ENCODE measurements around the gene STAT4. TPM values are rescaled to one million over a fixed set of nuclear protein-coding genes. Genes with fewer than 3 reads are reported as not detected.

Gene STAT4
- total RNA-seq, 2 experiments from 2014 or later: 154 to 157 TPM

DNA sequence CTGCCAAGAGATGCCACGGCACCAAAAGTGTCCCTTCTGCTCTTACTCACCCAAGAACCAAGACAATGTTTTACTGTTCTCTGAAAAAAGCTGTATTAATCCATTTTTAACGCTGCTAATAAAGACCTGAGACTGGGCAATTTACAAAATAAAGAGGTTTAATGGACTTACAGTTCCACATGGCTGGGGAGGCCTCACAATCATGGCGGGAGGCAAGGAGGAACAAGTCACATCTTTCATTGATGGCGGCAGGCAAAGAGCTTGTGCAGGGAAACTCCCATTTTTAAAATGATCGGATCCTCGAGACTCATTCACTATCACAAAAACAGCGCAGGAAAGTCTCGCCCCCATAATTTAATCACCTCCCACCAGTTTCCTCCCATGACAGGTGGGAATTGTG is 135.0 kb downstream of the STAT4 start:
- no peak overlapping the region for H3K27ac Mint-ChIP-seq
- H3K36me3 Mint-ChIP-seq (ENCODE audit: low read depth): peaks cover 9% of the 10 kb centered on the region
- ChIA-PET POLR2A (interaction anchor here (5.4 to 6.6 kb wide), 3 partner anchors 10 to 134 kb away, joined by 67 to 295 read pairs (median 78); partner anchors contain the start of gene STAT4), CTCF (interaction anchor here (1.5 to 2.2 kb wide), 3 partner anchors 13 to 127 kb away, joined by 3 to 8 read pairs (median 7); no protein-coding TSS in a partner anchor)
- H3K9me3 Mint-ChIP-seq (ENCODE audit: insufficient read depth): peaks cover 8% of the 10 kb centered on the region
- DNase-seq (no peak), ATAC-seq (no peak)
- no peaks in the 10 kb centered on the region for H3K27me3 Mint-ChIP-seq (ENCODE audit: low read depth)
- no peak overlapping the region for H3K4me3 Mint-ChIP-seq
- peaks cover 35% of the 10 kb centered on the region for H3K4me1 Mint-ChIP-seq (ENCODE audit: low read depth)

DNA sequence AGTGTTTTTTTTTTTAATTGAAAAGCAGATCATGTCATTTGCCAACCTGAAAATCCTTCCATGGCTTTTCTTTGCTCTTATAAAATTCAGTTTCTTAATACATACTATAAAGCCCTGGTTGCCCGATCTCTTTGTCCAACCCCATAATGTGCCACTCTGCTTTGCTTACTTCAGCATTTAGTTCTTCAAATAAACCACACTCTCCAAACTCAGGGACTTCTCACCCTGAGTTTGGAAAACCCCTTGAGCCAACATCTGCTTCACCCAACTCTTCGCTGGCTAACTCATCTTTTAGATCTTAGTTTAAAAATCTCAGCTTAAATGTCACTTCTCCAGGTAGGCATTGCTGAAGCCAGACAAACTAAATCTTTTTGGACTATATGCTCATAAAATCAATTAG is 135.6 kb downstream of the STAT4 start:
- POLR2A ChIA-PET: interaction anchor here (0.6 to 6.6 kb wide), 12 partner anchors 11 to 156 kb away, joined by 3 to 295 read pairs (median 9); partner anchors contain the start of genes GLS and STAT4
- no peak overlapping the region for H3K4me3 Mint-ChIP-seq

DNA sequence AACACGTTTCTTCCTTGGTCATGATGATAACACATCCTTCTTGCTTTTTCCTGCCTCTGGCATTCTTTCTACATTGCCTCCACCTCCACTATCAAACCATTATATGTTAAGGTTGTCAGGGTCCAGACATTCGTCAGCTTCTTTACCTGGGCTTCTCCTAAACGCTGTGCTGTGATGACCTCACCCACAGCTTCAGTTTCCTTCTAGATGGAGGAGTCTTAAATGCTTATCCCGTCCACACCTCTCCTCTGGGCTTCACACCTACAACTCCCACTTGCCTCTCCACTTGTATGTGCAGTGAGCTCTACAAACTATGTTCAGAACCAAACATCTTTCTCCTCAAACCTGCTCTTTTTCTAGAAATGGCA is 136.2 kb downstream of the STAT4 start:
- Mint-ChIP-seq H3K4me1 (ENCODE audit: low read depth) (peaks cover 41% of the 10 kb centered on the region), H3K9me3 (ENCODE audit: insufficient read depth) (peaks cover 8% of the 10 kb centered on the region), H3K36me3 (ENCODE audit: low read depth) (peaks cover 15% of the 10 kb centered on the region), H3K4me3 (no peak overlapping the region), H3K27me3 (ENCODE audit: low read depth) (no peaks in the 10 kb centered on the region), H3K27ac (no peak overlapping the region)
- DNase-seq: no peak
- ChIA-PET CTCF (interaction anchor here (1.0 to 1.8 kb wide), 8 partner anchors 8 to 144 kb away, joined by 3 to 9 read pairs (median 4); no protein-coding TSS in a partner anchor), POLR2A (interaction anchor here (0.6 to 6.6 kb wide), 26 partner anchors 9 to 663 kb away, joined by 3 to 295 read pairs (median 4); partner anchors contain the start of genes GLS, NABP1 and STAT4)
- ATAC-seq: peak; percentile 7

More for the DNA sequence above, 135.6 kb downstream of the STAT4 start:
- no peak overlapping the region for H3K27ac Mint-ChIP-seq
- peaks cover 8% of the 10 kb centered on the region for H3K9me3 Mint-ChIP-seq (ENCODE audit: insufficient read depth)
- H3K36me3 Mint-ChIP-seq (ENCODE audit: low read depth): peaks cover 11% of the 10 kb centered on the region
- ATAC-seq: no peak
- CTCF ChIA-PET: interaction anchor here (1.2 to 2.2 kb wide), 8 partner anchors 8 to 143 kb away, joined by 3 to 9 read pairs (median 5); no protein-coding TSS in a partner anchor
- peaks cover 37% of the 10 kb centered on the region for H3K4me1 Mint-ChIP-seq (ENCODE audit: low read depth)
- no peak for DNase-seq
- no peaks in the 10 kb centered on the region for H3K27me3 Mint-ChIP-seq (ENCODE audit: low read depth)

DNA sequence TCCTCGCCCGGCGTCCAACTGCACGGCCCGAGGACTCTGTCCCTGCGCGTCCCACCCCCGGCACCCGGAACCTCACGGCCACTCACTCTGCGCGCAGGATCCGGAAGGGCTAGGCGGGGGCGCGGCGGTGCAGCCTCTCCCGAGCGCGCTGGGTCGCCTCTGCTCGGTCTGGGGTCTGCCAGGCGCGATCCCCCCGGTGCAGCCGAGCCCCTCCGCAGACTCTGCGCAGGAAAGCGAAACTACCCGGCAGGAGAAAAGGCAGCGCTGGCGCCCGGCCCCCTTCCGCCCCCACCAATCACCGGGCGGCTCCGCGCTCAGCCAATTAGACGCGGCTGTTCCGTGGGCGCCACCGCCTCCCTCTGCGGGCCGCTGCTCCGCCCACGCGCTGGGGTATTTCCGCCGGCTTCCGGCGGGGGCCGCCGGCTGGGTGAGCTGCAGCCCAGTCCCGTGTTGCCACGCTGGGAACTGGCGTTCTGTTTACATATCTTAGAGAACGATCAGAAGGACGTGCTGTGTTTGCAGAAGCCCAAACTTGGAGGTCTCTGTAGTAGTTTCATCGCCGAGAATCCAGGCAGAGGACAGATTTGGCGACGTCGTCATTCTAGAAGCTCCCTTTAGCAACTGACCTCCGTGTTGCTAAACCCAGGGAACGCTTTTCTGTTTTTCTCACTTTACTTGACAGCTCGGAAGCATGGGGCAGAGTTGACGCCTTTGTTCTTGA is 136.7 kb downstream of the STAT4 start, which contains the start of gene STAT1:
TSS of gene STAT1 (minus strand) at position 240 of the 721 bp plus-strand sequence. CDS start 4,168 bp downstream, outside the sequence.
- Mint-ChIP-seq H3K36me3 (ENCODE audit: low read depth) (peaks cover 21% of the 10 kb centered on the region), H3K4me3 (no peak within 1 kb of the TSS), H3K4me1 (ENCODE audit: low read depth) (peaks cover 38% of the 10 kb centered on the region), H3K9me3 (ENCODE audit: insufficient read depth) (peaks cover 8% of the 10 kb centered on the region), H3K27me3 (ENCODE audit: low read depth) (no peaks in the 10 kb centered on the region), H3K27ac (no peak within 1 kb of the TSS)
- ChIA-PET POLR2A (interaction anchor here (0.6 to 6.6 kb wide), 28 partner anchors 9 to 664 kb away, joined by 3 to 295 read pairs (median 4); partner anchors contain the start of genes GLS, NABP1 and STAT4), CTCF (interaction anchor here (0.7 to 1.8 kb wide), 10 partner anchors 8 to 144 kb away, joined by 3 to 9 read pairs (median 4); no protein-coding TSS in a partner anchor)
- peak; percentile 96 for DNase-seq
- peak; percentile 85 for ATAC-seq

DNA sequence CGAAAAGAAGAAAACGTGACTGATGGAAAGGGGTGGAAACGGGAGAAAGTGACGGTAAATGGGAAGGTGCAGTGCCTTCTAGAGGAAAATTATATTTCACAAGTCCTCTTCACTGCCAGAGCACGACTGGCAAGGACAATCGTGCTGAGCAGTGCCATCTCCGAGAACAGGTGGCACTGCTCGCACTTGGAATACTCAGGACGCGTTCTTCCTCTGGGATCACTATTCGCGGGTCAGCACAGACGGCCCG is 137.2 kb downstream of the STAT4 start:
- CTCF ChIA-PET: interaction anchor here (0.7 to 1.4 kb wide), 4 partner anchors 9 to 112 kb away, joined by 3 to 4 read pairs (median 4); no protein-coding TSS in a partner anchor
- Mint-ChIP-seq H3K9me3 (ENCODE audit: insufficient read depth) (peaks cover 8% of the 10 kb centered on the region), H3K27me3 (ENCODE audit: low read depth) (no peaks in the 10 kb centered on the region), H3K36me3 (ENCODE audit: low read depth) (peaks cover 25% of the 10 kb centered on the region), H3K4me1 (ENCODE audit: low read depth) (peaks cover 36% of the 10 kb centered on the region), H3K4me3 (no peak overlapping the region), H3K27ac (no peak overlapping the region)
- DNase-seq (no peak), ATAC-seq (no peak)
- POLR2A ChIA-PET: interaction anchor here (0.7 to 6.6 kb wide), 18 partner anchors 12 to 625 kb away, joined by 3 to 295 read pairs (median 4); partner anchors contain the start of genes GLS and STAT4

DNA sequence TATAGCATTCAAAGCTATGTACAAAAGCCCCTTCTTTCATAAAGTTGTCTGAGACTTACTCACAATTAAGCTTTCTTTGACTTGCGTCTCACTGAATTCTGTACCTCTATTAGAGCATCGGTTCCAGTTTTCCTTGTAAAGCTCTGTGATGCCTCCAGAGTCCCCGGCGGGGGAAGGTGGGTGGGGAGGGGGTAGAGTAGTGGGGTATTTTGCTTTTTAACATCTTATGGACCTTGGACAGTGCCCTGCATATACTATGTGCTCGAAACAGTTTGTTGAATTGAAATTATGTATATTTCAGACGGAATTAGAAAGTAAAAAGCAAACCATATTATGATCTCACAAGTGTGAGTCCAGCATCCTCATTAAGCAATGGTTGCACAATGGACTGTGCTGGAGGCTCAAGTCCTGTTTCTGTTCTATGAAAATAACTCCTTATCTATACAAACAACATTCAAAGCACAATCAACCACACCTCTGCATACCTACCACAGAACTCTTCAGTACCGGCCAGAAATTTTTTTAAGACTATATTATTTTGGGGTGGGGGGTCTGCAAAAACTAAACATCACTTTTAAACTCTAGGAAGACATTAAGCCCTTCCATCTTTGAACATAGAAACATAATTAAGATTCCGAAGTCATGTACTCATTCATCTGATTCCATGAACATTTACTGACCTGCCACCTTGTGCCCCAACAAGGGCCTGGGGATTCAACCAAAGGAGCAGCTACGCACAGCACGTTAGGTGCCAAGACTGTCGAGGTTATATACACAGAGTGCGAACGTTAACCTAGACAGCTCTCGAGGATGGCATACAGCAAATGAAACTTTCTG is 137.7 kb downstream of the STAT4 start:
- Mint-ChIP-seq H3K27ac (no peak overlapping the region), H3K36me3 (ENCODE audit: low read depth) (peaks cover 30% of the 10 kb centered on the region), H3K4me3 (no peak overlapping the region), H3K4me1 (ENCODE audit: low read depth) (peaks cover 36% of the 10 kb centered on the region), H3K9me3 (ENCODE audit: insufficient read depth) (peaks cover 8% of the 10 kb centered on the region), H3K27me3 (ENCODE audit: low read depth) (no peaks in the 10 kb centered on the region)
- ChIA-PET POLR2A (interaction anchor here (0.5 to 6.6 kb wide), 24 partner anchors 7 to 625 kb away, joined by 3 to 295 read pairs (median 5); partner anchors contain the start of genes GLS and STAT4), CTCF (interaction anchor here (0.7 to 4.1 kb wide), 8 partner anchors 9 to 143 kb away, joined by 3 to 16 read pairs (median 4); no protein-coding TSS in a partner anchor)
- ATAC-seq: peak; percentile 5
- DNase-seq: no peak

DNA sequence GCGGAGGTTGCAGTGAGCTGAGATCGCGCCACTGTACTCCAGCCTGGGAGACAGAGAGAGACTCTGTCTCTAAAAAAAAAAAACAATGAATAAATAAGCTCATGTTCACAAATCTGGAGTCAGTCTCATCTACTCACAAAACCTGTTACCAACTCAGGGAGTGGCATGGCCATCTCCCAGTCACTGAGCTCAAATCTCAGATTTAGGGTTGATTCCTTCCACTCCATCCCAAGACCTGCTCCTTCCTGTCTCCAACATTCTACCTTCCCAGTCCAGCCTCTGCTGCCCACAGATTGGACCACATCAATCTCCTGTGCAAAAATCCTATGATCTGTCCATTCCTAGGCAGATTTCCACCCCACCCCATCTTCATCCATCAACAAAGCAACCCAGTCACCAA is 138.4 kb downstream of the STAT4 start:
- ATAC-seq (no peak), DNase-seq (no peak)
- no peak overlapping the region for H3K27ac Mint-ChIP-seq
- H3K27me3 Mint-ChIP-seq (ENCODE audit: low read depth): no peaks in the 10 kb centered on the region
- H3K36me3 Mint-ChIP-seq (ENCODE audit: low read depth): peaks cover 37% of the 10 kb centered on the region
- H3K4me1 Mint-ChIP-seq (ENCODE audit: low read depth): peaks cover 40% of the 10 kb centered on the region
- peaks cover 8% of the 10 kb centered on the region for H3K9me3 Mint-ChIP-seq (ENCODE audit: insufficient read depth)
- no peak overlapping the region for H3K4me3 Mint-ChIP-seq
- ChIA-PET POLR2A (interaction anchor here (0.5 to 6.6 kb wide), 23 partner anchors 8 to 479 kb away, joined by 3 to 295 read pairs (median 5); partner anchors contain the start of genes GLS and STAT4), CTCF (interaction anchor here (1.0 to 4.1 kb wide), 8 partner anchors 10 to 143 kb away, joined by 3 to 16 read pairs (median 4); no protein-coding TSS in a partner anchor)

DNA sequence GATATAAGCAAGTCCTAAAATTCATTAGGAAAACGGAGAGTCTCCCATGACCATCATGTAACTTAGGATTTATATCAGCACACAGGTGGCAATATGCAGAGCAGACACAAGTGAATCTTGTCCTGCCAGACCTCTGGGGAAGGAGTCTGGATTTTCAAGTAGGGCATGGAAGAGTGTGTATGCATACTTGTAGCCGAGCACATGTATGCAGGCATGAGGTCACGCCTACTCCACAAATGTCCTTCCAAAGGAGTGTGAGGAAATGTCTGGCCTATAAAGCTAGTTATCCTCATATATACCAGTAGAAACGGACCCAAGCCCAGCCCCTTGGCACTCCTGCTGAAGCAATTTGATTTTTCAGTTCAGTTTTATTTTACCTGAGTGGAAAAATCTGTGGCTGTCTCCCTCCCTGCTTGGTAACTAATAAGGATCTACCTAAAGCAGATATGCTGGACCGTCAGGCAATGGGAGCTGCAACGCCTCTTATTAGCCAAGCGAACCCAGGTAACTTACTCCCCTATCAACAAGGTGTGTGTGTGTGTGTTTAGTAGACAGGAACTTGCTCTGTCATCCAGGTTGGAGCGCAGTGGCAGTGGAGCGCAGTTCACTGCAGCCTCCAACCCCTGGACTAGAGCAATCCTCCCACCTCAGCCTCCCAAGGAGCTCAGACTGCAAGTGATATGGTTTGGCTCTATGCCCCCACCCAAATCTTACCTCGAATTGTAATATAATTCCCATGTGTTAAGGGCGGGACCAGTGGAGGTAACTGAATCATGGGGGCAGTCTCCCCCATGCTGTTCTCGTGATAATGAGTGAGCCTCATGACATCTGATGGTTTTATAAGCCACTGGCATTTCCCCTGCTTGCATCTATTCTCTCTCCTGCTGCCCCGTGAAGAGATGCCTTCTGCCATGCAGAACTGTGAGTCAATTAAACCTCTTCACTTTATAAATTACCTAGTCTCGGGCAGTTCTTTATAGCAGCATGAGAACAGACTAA is 139.6 kb downstream of the STAT4 start:
- H3K4me1 Mint-ChIP-seq (ENCODE audit: low read depth): peaks cover 45% of the 10 kb centered on the region
- no peaks in the 10 kb centered on the region for H3K27me3 Mint-ChIP-seq (ENCODE audit: low read depth)
- no peak overlapping the region for H3K4me3 Mint-ChIP-seq
- H3K27ac Mint-ChIP-seq: no peak overlapping the region
- CTCF ChIA-PET: interaction anchor here (1.2 to 4.1 kb wide), 6 partner anchors 9 to 144 kb away, joined by 4 to 16 read pairs (median 6); no protein-coding TSS in a partner anchor
- no peak for DNase-seq
- peaks cover 8% of the 10 kb centered on the region for H3K9me3 Mint-ChIP-seq (ENCODE audit: insufficient read depth)
- H3K36me3 Mint-ChIP-seq (ENCODE audit: low read depth): peaks cover 44% of the 10 kb centered on the region
- POLR2A ChIA-PET: interaction anchor here (0.6 to 6.6 kb wide), 17 partner anchors 9 to 144 kb away, joined by 3 to 295 read pairs (median 8); partner anchors contain the start of genes GLS and STAT4
- no peak for ATAC-seq

DNA sequence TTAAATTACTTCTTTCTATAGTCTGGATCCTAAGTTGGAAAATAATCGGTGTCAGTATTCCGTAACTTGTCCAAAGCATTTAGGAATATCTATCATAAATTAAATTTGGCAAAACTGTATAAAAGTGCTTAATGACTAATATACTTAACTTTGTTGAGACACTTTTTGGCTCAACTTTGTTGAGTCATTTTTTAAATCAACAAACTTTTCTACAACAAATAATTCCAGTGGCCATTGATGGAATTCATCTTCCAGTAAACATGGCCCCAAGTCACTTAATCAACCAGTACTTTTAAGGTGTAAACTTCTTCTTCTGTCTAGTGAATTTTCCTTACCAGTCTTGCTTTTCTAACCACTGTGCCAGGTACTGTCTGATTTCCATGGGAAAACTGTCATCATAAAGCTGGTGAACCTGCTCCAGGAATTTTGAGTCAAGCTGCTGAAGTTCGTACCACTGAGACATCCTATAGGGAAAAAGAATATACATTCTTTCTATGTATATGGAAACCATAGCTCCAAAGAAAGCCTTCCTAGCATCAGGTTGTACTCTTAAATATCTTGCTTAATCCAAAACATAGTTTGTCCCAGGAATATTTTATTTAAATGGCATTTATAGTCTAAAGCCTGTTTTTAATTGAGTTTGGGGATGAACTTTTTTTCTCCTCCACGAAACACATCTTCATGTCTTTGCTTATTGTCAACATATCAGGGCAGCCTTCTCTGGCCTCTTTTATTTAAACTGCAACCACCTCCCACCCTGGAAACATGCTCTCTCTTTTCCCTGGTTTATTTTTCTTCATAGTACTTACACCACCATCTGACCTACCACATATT is 141.0 kb downstream of the STAT4 start:
- Mint-ChIP-seq H3K27ac (peak overlapping the region; percentile 31), H3K4me1 (ENCODE audit: low read depth) (peaks cover 58% of the 10 kb centered on the region), H3K9me3 (ENCODE audit: insufficient read depth) (no peaks in the 10 kb centered on the region), H3K4me3 (peak overlapping the region; percentile 64), H3K36me3 (ENCODE audit: low read depth) (peaks cover 56% of the 10 kb centered on the region), H3K27me3 (ENCODE audit: low read depth) (no peaks in the 10 kb centered on the region)
- POLR2A ChIA-PET: interaction anchor here (1.3 to 6.6 kb wide), 7 partner anchors 10 to 140 kb away, joined by 5 to 295 read pairs (median 12); partner anchors contain the start of gene STAT4
- DNase-seq (no peak), ATAC-seq (no peak)
- CTCF ChIA-PET: interaction anchor here (2.6 to 4.1 kb wide), 2 partner anchors 13 to 20 kb away, joined by 5 to 16 read pairs; no protein-coding TSS in a partner anchor

Measured in activated CD8-positive, alpha-beta T cell treated with anti-CD3 and anti-CD28 coated beads, Interleukin-2, amount 10 ng/mL, durations not matched to agents 7 days and 5 days (primary cell).